Activated CD4-positive, alpha-beta T cell treated with anti-CD3 and anti-CD28 coated beads for 4 hours (primary cell): ENCODE data around the gene SLC28A1.

Experiments used
- DNase-seq, 2 donors: peaks; one replicate each; pipeline ENCODE4 v3.0.0-alpha.2; 2020

Gene SLC28A1

DNA sequence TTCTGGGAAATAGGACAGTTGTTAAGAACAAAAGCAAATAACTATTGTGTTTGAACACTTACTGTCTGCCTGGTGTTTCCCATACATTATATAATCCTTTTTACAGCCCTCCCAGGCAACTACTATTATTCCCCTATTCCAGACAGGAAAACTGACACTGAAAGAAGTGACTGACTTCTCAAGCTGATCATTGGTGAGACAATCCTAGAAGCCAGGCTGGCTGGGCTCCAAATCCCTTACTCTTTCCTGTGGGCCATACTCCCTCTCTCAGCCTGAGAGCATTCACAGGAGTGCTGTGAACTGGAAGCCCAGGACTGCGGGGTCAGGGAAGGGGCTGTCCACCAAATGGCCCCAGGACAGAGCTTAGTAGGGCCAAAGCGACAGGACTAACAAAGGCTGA lies 58.0 kb downstream of the SLC28A1 start:
- DNase-seq = no peak

DNA sequence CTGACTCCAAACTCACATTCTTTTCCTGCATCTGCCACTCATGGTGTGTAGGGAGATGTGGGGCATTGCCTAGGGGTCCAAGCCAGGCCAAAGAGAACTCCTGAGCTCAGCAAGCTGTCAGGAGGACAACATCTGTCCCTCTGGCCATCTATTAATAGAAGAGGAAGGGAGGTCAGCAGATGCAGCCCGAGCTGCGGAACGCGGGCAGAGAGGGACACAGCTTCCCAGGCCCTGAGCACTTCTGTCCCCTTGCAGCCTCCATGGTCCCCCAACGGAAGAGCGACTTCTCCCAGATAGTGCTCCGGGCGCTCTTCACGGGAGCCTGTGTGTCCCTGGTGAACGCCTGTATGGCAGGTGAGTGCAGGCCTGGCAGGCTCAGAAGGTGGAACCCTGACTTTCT lies 59.8 kb downstream of the SLC28A1 start:
- DNase-seq = no peak

DNA sequence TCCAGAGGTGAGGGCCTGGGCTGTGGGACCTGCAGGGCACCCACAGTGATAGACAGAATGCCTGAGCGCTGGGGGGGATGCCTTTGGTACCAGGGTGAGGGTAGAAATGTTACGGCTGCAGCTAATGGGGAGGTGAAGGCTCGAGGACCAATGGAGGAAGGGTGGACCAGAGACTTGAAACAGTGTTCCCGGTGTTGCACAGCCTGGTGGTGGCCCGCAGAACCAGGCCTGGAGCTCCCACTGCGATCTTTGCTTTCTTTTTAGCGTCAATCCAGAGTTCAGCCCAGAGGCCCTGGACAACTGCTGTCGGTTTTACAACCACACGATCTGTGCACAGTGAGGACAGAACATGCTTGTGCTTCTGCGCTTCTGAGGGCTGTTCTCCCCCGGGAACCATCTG lies 60.4 kb downstream of the SLC28A1 start:
- DNase-seq = no peak

DNA sequence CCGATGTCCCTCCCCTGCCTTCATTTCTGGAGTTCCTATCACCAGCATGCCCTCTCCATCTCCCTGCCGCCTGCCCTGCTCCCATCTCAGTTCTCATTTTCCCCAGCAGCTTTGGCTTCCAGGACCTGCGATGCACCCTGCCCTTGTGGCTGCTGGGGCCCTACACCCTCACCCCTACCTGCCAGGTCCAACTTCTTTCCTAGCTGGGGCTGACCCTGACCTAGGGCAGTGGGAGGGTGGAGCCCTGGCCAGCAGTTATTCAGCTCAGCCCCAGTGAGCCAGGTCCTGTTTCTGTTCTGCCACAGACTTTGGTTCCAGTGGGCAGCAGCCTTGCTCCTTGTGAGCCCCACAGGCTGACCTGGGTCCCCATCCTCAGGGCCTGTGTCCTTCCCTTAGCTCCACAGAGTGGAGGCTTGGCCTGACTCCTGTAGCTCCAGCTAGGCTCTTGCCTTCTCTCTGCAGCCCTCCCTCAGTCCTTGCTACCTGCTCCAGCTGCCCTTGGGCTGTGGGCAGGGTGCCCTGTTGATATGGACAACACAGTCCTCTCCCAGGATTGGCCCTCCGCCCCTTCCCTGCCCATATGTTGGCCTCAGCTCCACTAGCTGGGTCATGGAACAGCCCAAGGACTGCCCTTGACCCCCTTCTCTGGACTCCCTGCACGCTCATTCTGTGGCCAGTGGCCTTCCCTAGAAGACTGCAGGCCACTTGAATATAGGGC lies 62.5 kb downstream of the SLC28A1 start:
- DNase-seq = no peak

DNA sequence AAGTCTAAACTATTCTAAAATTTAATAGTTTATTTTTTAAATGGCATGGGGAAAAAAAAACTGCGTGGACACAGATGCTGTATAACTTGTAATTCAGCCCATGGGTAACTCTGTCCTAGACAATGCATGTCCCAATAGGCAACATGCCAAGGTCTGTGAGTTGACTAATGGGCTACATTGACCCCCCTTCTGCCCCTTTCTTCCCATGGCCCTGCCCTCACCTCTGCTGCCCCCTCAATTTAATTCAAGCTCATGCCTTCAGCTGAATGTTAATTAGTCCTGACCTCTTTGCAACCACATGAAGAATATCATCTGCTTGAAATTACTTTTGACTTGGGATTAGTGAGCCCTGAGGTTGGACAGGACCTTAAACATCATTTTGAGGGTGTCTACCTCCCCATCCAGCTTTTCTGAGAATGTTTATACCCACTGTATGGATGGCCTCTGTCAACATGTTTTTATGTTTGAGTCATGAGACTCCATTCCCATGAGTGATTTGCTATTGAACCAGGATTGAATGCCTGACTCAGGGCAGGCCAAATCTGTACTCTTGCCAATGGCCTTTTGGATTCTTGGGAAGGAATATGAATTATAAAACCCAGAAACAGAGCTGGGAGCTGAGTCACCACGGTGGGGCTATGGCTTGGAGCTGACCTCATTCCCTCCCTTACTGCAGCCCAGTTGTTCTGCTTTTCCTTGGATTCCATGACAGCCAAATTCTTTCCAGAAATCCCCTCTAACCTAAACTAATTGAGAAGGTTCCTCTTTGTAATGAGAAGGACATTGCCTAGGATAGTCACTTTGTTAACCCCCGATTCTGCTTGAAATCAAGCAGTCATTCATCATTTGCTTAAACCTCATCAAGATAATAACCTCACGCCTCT lies 63.7 kb downstream of the SLC28A1 start:
- no peak for DNase-seq

DNA sequence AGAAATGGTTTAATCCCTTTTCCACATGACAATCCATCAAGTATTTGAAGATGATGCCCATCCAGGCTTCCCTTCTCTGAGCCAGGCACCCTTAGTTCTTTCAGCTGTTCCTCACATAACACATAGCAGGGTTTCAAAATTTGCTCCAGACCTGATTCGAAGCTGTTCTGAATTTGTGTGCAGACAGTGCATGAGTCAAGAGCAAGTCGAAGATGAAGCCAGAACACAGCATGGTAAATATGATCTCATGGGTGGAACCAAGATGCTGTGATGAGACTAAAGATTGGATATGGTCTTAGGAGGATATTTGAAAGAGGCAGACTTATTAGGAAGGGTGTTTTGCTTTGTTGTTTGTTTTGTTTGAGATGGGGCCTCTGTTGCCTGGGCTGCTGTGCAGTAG lies 64.6 kb downstream of the SLC28A1 start:
- no peak for DNase-seq

DNA sequence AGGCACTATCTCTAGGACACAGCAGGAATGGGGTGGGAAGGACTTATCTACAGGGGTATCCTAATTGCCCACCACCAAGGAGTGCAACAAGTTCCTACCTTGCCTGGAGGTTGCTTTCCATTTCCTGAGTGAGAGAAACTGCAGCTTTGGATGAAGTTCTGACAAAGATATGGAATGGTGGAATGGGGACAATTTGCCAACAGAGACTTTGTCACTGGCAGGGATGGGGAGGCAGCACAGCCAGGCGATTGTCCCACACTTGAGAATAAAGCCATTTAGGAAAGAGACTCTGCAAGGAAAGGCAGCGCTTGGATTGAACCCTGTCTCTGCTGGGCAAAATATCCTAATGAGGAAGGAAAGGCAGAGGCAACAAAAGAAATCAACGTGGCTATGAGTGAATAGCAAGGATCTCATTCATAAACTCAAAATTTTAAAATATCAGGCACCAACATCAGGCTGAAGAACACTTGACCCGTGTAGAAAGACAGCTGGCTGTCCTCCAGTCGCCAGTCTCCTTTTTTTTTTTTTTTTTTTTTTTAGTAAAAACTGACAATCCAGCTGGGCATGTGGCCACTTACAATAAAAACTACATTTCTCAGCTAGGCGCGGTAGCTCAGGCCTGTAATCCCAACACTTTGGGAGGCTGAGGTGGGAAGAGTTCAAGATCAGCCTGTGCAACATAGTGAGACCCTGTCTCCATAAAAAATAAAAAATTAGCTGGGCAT lies 65.5 kb downstream of the SLC28A1 start:
- DNase-seq = no peak

DNA sequence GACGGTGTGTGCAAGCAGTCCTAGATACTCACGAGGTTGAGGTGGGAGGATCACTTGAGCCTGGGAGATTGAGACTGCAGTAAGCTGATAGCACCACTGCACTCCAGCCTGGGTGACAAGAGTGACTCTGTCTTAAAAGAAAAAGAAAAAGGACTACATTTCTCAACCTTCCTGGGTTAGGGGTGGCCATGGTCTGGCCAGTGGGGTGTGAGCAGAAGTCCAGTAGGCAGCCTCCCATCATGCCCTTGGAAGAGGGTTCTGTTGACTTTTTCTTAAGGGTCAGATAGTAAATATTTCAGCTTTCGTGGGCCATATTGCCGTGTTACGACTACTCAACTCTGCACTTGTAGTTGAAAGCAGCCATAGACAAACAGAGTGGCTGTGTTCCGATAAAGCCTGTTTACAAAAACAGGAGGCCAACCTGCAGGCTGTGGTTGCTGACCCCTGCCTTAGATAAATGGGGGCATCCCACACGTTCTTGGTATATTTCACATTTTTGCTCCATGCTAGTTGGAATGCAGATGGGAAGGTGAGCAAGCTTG lies 66.2 kb downstream of the SLC28A1 start:
- DNase-seq = no peak

DNA sequence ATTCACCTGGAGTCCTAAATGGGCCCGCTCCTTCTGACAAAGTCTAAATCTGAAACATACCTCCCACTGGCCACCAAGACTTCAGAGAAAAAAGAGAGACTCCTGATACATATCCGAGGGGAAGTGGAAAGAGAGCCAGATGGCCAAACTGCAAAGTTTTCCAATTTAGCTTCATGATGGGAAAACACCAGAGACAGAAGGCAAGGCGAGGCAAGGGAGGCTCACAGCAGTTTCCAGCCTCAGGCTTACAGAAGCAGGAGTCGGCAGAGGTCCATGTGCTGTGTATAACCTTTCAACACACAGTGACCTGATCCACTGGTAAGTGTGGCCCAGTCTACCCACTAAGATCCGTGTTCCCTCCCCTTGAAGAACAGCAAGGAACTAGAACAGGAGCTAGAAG lies 67.3 kb downstream of the SLC28A1 start:
- DNase-seq = no peak

DNA sequence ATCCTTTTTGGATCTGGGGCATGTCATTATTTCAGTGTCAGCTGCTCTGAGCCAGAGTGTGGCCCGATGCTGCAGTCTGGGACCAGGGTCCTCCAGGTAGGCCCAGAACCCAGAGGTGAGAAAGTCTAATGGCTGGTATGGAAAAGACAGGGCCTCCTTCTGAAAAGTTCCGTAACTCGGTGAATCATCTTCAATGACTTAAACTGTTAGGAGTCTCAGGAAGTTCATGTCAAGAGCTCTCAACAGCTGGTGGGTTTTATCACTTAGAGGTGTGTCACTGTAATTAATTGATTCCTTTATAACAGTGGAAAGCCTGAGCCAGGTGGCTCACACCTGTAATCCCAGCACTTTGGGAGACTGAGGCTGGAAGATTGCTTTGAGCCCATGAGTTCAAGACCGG lies 68.7 kb downstream of the SLC28A1 start:
- no peak for DNase-seq

DNA sequence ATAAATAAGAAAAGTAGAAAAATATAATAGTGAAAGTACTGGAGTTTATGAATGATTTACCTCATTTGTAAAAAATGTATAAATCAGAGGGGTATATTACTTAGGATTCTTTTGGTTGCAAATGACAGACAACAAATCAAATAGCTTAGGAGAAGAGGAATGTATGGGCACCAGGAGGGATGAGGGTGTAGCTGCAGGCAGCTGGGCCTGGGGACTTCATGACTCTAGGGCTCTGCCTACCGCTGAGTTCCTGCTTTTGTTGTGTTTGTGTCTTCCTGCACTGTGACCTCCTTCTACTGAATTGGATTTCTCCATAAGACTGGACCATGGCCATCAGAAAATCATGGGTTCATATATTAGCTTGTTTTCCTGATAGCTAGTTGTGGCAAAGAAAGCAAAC lies 69.3 kb downstream of the SLC28A1 start:
- DNase-seq = no peak

DNA sequence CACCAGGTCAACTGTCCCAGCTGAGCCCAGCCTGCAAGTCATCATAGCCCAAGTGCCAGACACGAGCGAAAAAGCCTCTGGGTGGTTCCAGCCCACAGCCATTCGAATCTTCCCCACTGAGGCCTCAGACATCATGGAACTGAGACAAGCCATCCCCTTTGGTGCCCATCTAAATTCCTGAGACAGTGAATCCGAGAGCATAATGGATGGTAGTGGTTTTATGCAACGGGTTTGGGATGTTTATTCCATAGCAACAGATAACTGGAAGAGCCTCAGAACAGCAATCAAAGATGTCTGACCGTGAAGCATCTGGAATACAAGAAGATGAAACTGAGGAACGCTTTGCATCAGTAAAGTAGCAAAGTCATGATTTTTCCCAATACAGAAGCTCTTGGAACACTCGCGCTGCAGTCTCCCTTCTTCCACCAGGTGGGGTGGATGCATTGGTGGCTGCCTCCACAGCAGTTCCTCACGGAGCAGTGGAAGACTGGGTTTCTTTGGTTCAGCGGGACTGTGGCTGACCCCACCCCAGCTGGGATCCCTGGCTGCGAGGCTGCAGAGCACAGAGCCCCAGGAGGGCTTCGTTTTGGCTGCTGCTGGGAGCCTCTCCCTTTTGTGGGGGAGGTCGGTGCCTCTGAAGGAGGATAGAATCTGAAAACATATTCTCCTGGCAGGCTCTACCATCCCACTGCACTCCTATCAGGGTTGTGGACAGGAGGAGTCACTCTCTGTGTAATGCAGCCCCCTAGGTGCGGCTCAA lies 70.8 kb downstream of the SLC28A1 start:
- peak; percentile 39 to 51 for DNase-seq

DNA sequence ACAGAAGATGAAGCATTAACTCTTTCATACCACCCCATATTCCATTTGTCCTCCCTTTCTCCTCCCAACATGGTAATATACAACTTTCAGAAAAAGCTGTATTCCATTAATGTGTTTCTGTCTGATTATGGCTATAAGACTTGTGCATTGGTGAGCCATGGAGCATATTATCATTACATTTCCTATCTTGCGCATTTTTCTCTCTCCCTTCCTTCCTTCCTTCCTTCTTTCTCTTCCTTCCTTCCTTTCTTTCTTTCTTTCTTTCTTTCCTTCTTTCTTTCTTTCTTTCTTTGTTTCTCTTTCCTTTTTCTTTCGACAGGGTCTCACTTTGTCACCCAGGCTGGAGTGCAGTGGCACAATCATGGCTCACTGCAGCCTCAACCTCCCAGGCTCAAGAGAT lies 71.7 kb downstream of the SLC28A1 start:
- no peak for DNase-seq

DNA sequence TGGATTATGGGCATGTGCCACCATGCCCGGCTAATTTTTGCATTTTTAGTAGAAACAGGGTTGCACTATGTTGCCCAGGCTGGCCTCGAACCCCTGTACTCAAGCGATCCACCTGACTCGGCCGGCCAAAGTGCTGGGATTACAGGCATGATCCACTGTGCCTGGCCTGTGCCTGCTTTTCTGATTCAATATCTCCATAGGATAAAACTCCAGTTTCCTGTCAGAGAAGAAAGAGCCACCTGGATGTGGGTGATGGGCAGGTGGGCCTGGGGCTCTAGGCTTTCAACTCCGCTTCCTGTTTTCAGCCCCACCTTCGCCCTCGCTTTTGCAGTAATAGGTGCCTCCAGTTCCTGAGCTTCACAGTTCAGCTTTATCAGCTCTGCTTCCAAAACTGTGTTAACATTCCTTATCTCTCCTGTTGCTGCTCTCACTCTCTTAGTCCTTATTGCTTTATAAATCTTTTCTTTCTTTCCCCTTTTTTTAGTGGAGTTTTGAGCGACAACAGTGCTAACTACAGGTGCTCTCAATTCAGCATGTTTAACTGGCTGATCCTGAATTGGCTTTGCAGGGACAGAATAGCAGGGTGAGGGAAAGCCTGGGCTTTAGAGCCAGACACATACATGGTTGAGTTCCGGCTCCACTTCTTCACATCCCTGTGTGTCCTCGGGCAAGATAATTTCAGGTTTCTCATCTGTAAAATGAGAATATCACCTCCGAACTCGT lies 76.1 kb downstream of the SLC28A1 start:
- DNase-seq = no peak

DNA sequence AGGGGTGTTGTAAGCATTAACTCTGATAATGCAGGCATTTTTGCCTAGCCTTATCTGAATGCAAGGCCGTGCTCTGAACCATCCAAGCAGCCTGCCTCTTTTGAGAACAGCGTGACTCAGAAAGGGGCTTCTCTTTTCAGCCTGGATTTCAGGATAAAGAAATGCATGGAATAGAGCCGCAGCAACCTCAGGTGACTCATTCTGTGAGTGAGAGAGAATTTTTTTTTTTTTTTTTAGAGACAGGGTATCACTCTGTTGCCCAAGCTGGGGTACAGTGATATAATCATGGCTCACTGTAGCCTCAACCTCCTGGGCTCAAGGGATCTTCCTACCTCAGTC lies 76.6 kb downstream of the SLC28A1 start:
- no peak for DNase-seq

DNA sequence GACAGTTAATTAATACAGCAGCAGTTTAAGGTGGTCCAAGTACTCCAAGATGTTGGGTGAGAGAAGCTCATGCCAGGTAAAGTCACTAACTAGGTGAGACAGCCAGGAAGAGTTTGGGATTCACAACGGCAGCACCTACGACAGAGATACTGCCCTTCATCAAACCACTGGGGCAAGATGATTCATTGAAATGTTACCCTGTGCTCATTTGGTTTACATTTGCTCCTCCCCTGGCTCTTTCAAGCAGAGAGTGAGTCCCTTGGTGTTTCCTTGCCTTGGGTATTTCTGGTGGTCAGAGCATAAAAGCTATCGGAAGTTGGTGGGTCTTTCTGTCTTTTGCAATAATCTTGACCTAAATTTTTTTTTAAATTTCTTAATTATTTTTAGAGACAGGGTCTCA lies 77.2 kb downstream of the SLC28A1 start:
- no peak for DNase-seq

DNA sequence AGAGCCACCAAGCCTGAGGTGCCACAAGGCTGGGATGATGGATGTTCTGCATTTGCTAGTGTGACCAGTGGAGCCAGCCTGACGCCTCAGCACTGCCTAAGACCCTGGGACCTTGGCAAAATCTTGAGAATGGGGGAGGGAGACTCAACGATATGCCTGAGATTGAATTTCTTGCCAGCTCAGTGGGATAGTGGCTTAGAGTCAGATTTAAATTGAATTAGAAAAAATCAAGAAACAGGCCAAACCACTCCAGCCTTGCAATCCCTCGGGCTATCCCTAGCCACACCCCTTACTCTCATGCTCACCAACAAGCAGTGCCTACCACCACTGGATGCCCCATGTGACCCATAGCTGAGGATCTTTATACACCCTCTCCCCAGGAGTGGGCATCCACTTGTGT lies 78.5 kb downstream of the SLC28A1 start:
- DNase-seq = no peak

DNA sequence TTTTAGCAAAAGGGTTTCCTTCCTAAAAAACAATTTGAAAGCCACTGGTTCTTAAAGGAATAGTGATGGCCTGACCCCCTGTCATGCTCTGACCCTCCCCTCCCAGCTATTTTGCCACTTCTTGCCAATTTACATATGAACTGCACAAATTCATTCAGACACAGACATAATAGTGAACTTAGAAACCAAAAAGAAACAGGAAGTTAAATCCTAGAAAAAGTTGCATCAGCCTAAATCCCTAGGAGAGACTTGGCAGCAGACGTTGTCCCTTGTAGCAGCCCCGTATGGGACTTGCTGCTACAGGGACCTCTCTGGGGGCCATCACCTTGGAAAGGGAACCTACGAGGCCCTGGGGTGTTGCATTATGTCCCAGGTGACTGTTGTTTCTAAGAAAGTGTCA lies 82.9 kb downstream of the SLC28A1 start:
- DNase-seq = no peak

DNA sequence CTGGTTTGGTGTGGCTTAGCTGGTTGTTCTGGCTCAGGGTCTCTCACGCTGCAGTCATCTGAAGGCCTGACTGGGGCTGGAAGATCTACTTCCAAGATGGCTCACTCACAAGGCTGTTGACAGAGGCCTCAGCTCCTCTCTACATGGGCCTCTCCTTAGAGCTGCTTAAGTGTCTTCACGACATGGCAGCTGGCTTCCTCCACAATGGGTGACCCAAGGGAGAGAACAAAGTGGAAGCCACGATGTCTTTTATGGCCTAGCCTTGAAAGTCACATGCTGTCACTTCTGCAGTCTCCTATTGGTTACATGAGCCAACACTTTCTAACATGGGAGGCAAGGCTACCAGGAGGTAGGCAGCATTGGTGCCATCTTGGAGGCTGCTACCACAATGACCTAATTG lies 83.8 kb downstream of the SLC28A1 start:
- DNase-seq = no peak

DNA sequence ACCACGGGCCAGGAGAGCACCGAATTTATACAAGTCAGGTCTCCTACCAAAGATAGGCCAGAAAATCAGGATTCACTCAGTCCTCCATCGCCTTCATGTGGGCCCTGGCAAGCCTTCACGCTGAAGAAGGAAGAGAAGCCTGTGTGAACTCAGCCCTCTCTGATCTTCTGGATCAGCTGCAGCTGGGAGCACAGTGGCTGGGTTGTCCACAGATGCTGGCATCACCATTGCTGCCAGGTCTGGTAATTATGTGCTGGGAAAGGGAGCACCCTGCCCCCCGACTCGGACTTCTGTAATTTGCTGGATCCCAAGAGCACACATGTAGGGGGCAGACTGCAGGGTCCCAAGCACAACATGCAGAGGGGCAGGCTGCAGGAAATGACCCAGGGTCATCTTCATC lies 84.8 kb downstream of the SLC28A1 start:
- DNase-seq = no peak

DNA sequence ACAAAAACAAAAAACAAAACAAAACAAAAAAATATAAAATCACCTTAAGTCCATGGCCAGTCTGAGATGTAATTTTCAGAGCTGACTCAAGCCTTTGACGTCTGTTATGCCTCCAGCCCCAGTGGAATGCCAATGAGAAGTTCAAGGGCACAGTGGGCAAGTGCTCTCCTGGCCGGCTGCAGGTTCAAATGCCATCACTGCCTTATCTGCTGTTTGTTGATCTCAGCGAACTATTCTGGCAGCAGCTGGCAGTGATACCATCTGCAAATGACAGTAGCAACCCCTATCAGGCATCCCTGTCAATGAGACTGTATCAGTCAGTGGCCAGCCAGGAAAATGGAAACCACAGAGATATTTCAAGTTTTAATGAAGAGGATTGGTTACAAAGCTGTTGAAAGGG lies 86.4 kb downstream of the SLC28A1 start:
- no peak for DNase-seq
